Measurements from ENCODE around the gene EIF4H.
A peak's percentile ranks its signal among the peaks of the same experiment; 100 is the strongest.
"Not testable (repeated sequence)": the region's sequence is repeated elsewhere in the genome, so short reads cannot be mapped to it uniquely, and the experiment has no call there.

Gene EIF4H

GRCh38 chr7:74149071-74149470, 25.1 kb upstream of the EIF4H start:
- H3K9me3 ChIP-seq (ENCODE audit: control insufficient read depth, insufficient read depth, low read depth, low read length): peaks cover 14% of the 10 kb centered on the region

GRCh38 chr7:74149603-74150002, 24.6 kb upstream of the EIF4H start:
- Histone ChIP-seq H3K4me3 (ENCODE audit: low read depth, low read length) (no peak overlapping the region), H3K36me3 (ENCODE audit: control insufficient read depth, insufficient read depth, low read length) (no peaks in the 10 kb centered on the region), H3K27ac (ENCODE audit: low read depth, low read length) (no peak overlapping the region), H3K4me1 (ENCODE audit: control insufficient read depth, insufficient read depth, low read length) (no peaks in the 10 kb centered on the region), H3K27me3 (ENCODE audit: control insufficient read depth, insufficient read depth, low read length) (no peaks in the 10 kb centered on the region), H3K9me3 (ENCODE audit: control insufficient read depth, insufficient read depth, low read depth, low read length) (peaks cover 10% of the 10 kb centered on the region), H3K9ac (ENCODE audit: low read length) (no peak overlapping the region)

More at GRCh38 chr7:74149071-74149470, 25.1 kb upstream of the EIF4H start:
- Histone ChIP-seq H3K4me3 (ENCODE audit: low read depth, low read length) (no peak overlapping the region), H3K4me1 (ENCODE audit: control insufficient read depth, insufficient read depth, low read length) (no peaks in the 10 kb centered on the region), H3K27ac (ENCODE audit: low read depth, low read length) (no peak overlapping the region), H3K36me3 (ENCODE audit: control insufficient read depth, insufficient read depth, low read length) (no peaks in the 10 kb centered on the region), H3K9ac (ENCODE audit: low read length) (no peak overlapping the region), H3K27me3 (ENCODE audit: control insufficient read depth, insufficient read depth, low read length) (no peaks in the 10 kb centered on the region)

- Histone ChIP-seq H3K4me3 (ENCODE audit: low read depth, low read length) (no peak overlapping the region), H3K4me1 (ENCODE audit: control insufficient read depth, insufficient read depth, low read length) (no peaks in the 10 kb centered on the region), H3K36me3 (ENCODE audit: control insufficient read depth, insufficient read depth, low read length) (no peaks in the 10 kb centered on the region), H3K27me3 (ENCODE audit: control insufficient read depth, insufficient read depth, low read length) (no peaks in the 10 kb centered on the region), H3K27ac (ENCODE audit: low read depth, low read length) (no peak overlapping the region), H3K9me3 (ENCODE audit: control insufficient read depth, insufficient read depth, low read depth, low read length) (no peaks in the 10 kb centered on the region), H3K9ac (ENCODE audit: low read length) (no peak overlapping the region)
These were observed 20.4 kb upstream of the EIF4H start for GRCh38 chr7:74153736-74154135.

- no peak overlapping the region for H3K9ac ChIP-seq (ENCODE audit: low read length)
- H3K36me3 ChIP-seq (ENCODE audit: control insufficient read depth, insufficient read depth, low read length): no peaks in the 10 kb centered on the region
- H3K4me3 ChIP-seq (ENCODE audit: low read depth, low read length): no peak overlapping the region
- H3K27me3 ChIP-seq (ENCODE audit: control insufficient read depth, insufficient read depth, low read length): no peaks in the 10 kb centered on the region
- H3K9me3 ChIP-seq (ENCODE audit: control insufficient read depth, insufficient read depth, low read depth, low read length): no peaks in the 10 kb centered on the region
- H3K27ac ChIP-seq (ENCODE audit: low read depth, low read length): no peak overlapping the region
- H3K4me1 ChIP-seq (ENCODE audit: control insufficient read depth, insufficient read depth, low read length): no peaks in the 10 kb centered on the region
These were observed 18.3 kb upstream of the EIF4H start for GRCh38 chr7:74155810-74156395.

GRCh38 chr7:74157605-74158004, 16.6 kb upstream of the EIF4H start:
- H3K27ac ChIP-seq (ENCODE audit: low read depth, low read length): no peak overlapping the region
- H3K36me3 ChIP-seq (ENCODE audit: control insufficient read depth, insufficient read depth, low read length): no peaks in the 10 kb centered on the region
- H3K9ac ChIP-seq (ENCODE audit: low read length): no peak overlapping the region
- H3K27me3 ChIP-seq (ENCODE audit: control insufficient read depth, insufficient read depth, low read length): no peaks in the 10 kb centered on the region
- no peak overlapping the region for H3K4me3 ChIP-seq (ENCODE audit: low read depth, low read length)
- H3K9me3 ChIP-seq (ENCODE audit: control insufficient read depth, insufficient read depth, low read depth, low read length): no peaks in the 10 kb centered on the region
- H3K4me1 ChIP-seq (ENCODE audit: control insufficient read depth, insufficient read depth, low read length): no peaks in the 10 kb centered on the region

- Histone ChIP-seq H3K36me3 (ENCODE audit: control insufficient read depth, insufficient read depth, low read length) (no peaks in the 10 kb centered on the region), H3K27me3 (ENCODE audit: control insufficient read depth, insufficient read depth, low read length) (no peaks in the 10 kb centered on the region), H3K4me3 (ENCODE audit: low read depth, low read length) (no peak overlapping the region), H3K4me1 (ENCODE audit: control insufficient read depth, insufficient read depth, low read length) (no peaks in the 10 kb centered on the region), H3K27ac (ENCODE audit: low read depth, low read length) (no peak overlapping the region), H3K9ac (ENCODE audit: low read length) (no peak overlapping the region), H3K9me3 (ENCODE audit: control insufficient read depth, insufficient read depth, low read depth, low read length) (peaks cover 7% of the 10 kb centered on the region; the same call in 1 of the 2 replicates)
These were observed 9.1 kb upstream of the EIF4H start for GRCh38 chr7:74164985-74165456.

- H3K27me3 ChIP-seq (ENCODE audit: control insufficient read depth, insufficient read depth, low read length): no peaks in the 10 kb centered on the region
- H3K27ac ChIP-seq (ENCODE audit: low read depth, low read length): no peak overlapping the region
These were observed 8.1 kb upstream of the EIF4H start for GRCh38 chr7:74165867-74166593.

GRCh38 chr7:74167324-74167723, 6.8 kb upstream of the EIF4H start:
- not testable (repeated sequence) for H3K36me3 ChIP-seq (ENCODE audit: control insufficient read depth, insufficient read depth, low read length); H3K9me3 ChIP-seq (ENCODE audit: control insufficient read depth, insufficient read depth, low read depth, low read length); H3K27ac ChIP-seq (ENCODE audit: low read depth, low read length); H3K27me3 ChIP-seq (ENCODE audit: control insufficient read depth, insufficient read depth, low read length); H3K9ac ChIP-seq (ENCODE audit: low read length); H3K4me1 ChIP-seq (ENCODE audit: control insufficient read depth, insufficient read depth, low read length); H3K4me3 ChIP-seq (ENCODE audit: low read depth, low read length)

More at GRCh38 chr7:74165867-74166593, 8.1 kb upstream of the EIF4H start:
- Histone ChIP-seq H3K36me3 (ENCODE audit: control insufficient read depth, insufficient read depth, low read length) (no peaks in the 10 kb centered on the region), H3K4me3 (ENCODE audit: low read depth, low read length) (no peak overlapping the region), H3K9me3 (ENCODE audit: control insufficient read depth, insufficient read depth, low read depth, low read length) (peaks cover 7% of the 10 kb centered on the region; the same call in 1 of the 2 replicates), H3K4me1 (ENCODE audit: control insufficient read depth, insufficient read depth, low read length) (no peaks in the 10 kb centered on the region), H3K9ac (ENCODE audit: low read length) (no peak overlapping the region)

GRCh38 chr7:74173074-74173473, 1.1 kb upstream of the EIF4H start:
- Histone ChIP-seq H3K9ac (ENCODE audit: low read length) (peak overlapping the region; percentile 93), H3K9me3 (ENCODE audit: control insufficient read depth, insufficient read depth, low read depth, low read length) (no peaks in the 10 kb centered on the region), H3K27me3 (ENCODE audit: control insufficient read depth, insufficient read depth, low read length) (no peaks in the 10 kb centered on the region), H3K4me3 (ENCODE audit: low read depth, low read length) (peak overlapping the region; percentile 90), H3K4me1 (ENCODE audit: control insufficient read depth, insufficient read depth, low read length) (peaks cover 29% of the 10 kb centered on the region), H3K27ac (ENCODE audit: low read depth, low read length) (no peak overlapping the region), H3K36me3 (ENCODE audit: control insufficient read depth, insufficient read depth, low read length) (peaks cover 17% of the 10 kb centered on the region)

GRCh38 chr7:74173491-74173865, 678 bp upstream of the EIF4H start:
- H3K27ac ChIP-seq (ENCODE audit: low read depth, low read length): peak overlapping the region; percentile 71
- peak overlapping the region; percentile 90 for H3K4me3 ChIP-seq (ENCODE audit: low read depth, low read length)
- peak overlapping the region; percentile 93 for H3K9ac ChIP-seq (ENCODE audit: low read length)
- H3K27me3 ChIP-seq (ENCODE audit: control insufficient read depth, insufficient read depth, low read length): no peaks in the 10 kb centered on the region
- H3K4me1 ChIP-seq (ENCODE audit: control insufficient read depth, insufficient read depth, low read length): peaks cover 29% of the 10 kb centered on the region
- no peaks in the 10 kb centered on the region for H3K9me3 ChIP-seq (ENCODE audit: control insufficient read depth, insufficient read depth, low read depth, low read length)
- peaks cover 20% of the 10 kb centered on the region for H3K36me3 ChIP-seq (ENCODE audit: control insufficient read depth, insufficient read depth, low read length)

- peak overlapping the region; percentile 90 for H3K4me3 ChIP-seq (ENCODE audit: low read depth, low read length)
- H3K27ac ChIP-seq (ENCODE audit: low read depth, low read length): peak overlapping the region; percentile 90
- H3K4me1 ChIP-seq (ENCODE audit: control insufficient read depth, insufficient read depth, low read length): peaks cover 29% of the 10 kb centered on the region
- no peaks in the 10 kb centered on the region for H3K9me3 ChIP-seq (ENCODE audit: control insufficient read depth, insufficient read depth, low read depth, low read length)
- H3K9ac ChIP-seq (ENCODE audit: low read length): peak overlapping the region; percentile 93
- H3K27me3 ChIP-seq (ENCODE audit: control insufficient read depth, insufficient read depth, low read length): no peaks in the 10 kb centered on the region
- peaks cover 30% of the 10 kb centered on the region for H3K36me3 ChIP-seq (ENCODE audit: control insufficient read depth, insufficient read depth, low read length)
These were observed 488 bp downstream of the EIF4H start for GRCh38 chr7:74174606-74175082.

Measured in HUES6 (cell line).